Stimulated activated memory B cell treated with anti-CD40 and anti-IgM and Interleukin-4, amounts not matched to agents 10 μg/mL and 1 μg/mL and 100 μg/mL, for 72 hours (primary cell): ENCODE data around the gene NR3C1.

Source experiments
- ATAC-seq: fragments of 150-1000 bp; cut with Tn5 transposase; 2 replicates; pipeline ENCODE4 v1.10.0; 2021
- H3K27ac Mint-ChIP-seq: one replicate; pipeline ENCODE4 v1.8.0; 2022; ENCODE audit warnings: mild to moderate bottlenecking, mixed read lengths
- H3K27me3 Mint-ChIP-seq: one replicate; pipeline ENCODE4 v1.8.0; 2022; ENCODE audit warnings: mixed read lengths
- H3K36me3 Mint-ChIP-seq: one replicate; pipeline ENCODE4 v1.8.0; 2022; ENCODE audit warnings: mixed read lengths
- H3K4me1 Mint-ChIP-seq: one replicate; pipeline ENCODE4 v1.8.0; 2022; ENCODE audit warnings: mixed read lengths
- H3K4me3 Mint-ChIP-seq: one replicate; pipeline ENCODE4 v1.8.0; 2022; ENCODE audit warnings: mild to moderate bottlenecking, moderate library complexity, mixed read lengths
- H3K9me3 Mint-ChIP-seq: one replicate; pipeline ENCODE4 v1.8.0; 2022; ENCODE audit warnings: mixed read lengths

Gene NR3C1

GRCh38 chr5:143403593-143404415 is at the start of gene NR3C1:
Gene NR3C1, minus strand, starts transcription at chr5:143403686. Its CDS starts 2,847 bp downstream, at chr5:143400839.
- peaks cover 10% of the 10 kb centered on the region for H3K36me3 Mint-ChIP-seq
- H3K9me3 Mint-ChIP-seq = no peaks in the 10 kb centered on the region
- H3K4me3 Mint-ChIP-seq = peak within 1 kb of the TSS; percentile 87
- ATAC-seq = peak; percentile 85
- no peaks in the 10 kb centered on the region for H3K27me3 Mint-ChIP-seq
- H3K27ac Mint-ChIP-seq = peak within 1 kb of the TSS; percentile 100
- peaks cover 41% of the 10 kb centered on the region for H3K4me1 Mint-ChIP-seq

DNA sequence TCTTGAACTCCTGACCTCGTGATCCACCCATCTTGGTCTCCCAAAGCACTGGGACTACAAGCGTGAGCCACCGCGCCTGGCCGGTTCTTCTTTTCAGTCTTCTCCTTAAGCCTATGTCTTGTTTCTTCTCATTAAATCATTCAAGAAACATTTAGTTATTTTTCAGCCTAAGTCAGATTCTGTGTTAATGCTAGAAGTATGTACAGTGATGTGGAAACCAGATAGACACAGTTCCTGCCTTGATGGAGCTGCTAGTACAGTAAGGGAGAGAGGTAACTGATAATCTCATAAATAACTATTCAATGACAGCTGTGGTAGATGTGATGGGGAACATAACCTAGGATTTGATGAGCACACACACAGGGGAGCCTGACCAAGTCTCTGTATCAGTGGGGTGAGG is 46.3 kb upstream of the NR3C1 start:
- Mint-ChIP-seq H3K4me3 (no peak overlapping the region), H3K27ac (no peak overlapping the region), H3K4me1 (peaks cover 19% of the 10 kb centered on the region), H3K27me3 (no peaks in the 10 kb centered on the region), H3K36me3 (no peaks in the 10 kb centered on the region), H3K9me3 (peaks cover 3% of the 10 kb centered on the region)
- ATAC-seq = no peak

GRCh38 chr5:143448518-143448917 is 45.0 kb upstream of the NR3C1 start:
- no peak for ATAC-seq
- no peak overlapping the region for H3K4me3 Mint-ChIP-seq
- H3K36me3 Mint-ChIP-seq = no peaks in the 10 kb centered on the region
- no peaks in the 10 kb centered on the region for H3K27me3 Mint-ChIP-seq
- H3K9me3 Mint-ChIP-seq = peaks cover under 1% of the 10 kb centered on the region
- peaks cover 15% of the 10 kb centered on the region for H3K4me1 Mint-ChIP-seq
- H3K27ac Mint-ChIP-seq = no peak overlapping the region

DNA sequence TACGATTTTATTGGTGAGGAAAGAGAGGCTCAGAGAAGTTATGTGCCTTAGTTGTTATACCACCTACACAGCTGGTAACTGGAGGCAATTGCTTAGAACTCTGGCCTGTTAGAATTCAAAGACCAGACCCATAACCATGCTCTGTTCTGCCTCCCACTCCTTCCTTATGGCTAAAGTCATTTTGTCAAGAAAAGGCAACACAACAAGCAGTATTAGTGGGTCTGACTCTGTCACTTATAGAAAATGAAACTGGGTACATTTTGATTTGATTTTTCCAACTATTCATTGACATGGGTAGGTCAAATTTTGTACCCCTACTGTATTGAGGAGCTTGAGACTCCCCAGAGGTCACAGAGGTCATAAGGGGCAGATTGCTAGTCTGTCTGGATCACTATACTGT is 44.5 kb upstream of the NR3C1 start:
- no peaks in the 10 kb centered on the region for H3K27me3 Mint-ChIP-seq
- no peak overlapping the region for H3K27ac Mint-ChIP-seq
- H3K36me3 Mint-ChIP-seq = no peaks in the 10 kb centered on the region
- H3K4me3 Mint-ChIP-seq = no peak overlapping the region
- H3K9me3 Mint-ChIP-seq = no peaks in the 10 kb centered on the region
- peak; percentile 24 for ATAC-seq
- H3K4me1 Mint-ChIP-seq = peaks cover 10% of the 10 kb centered on the region

DNA sequence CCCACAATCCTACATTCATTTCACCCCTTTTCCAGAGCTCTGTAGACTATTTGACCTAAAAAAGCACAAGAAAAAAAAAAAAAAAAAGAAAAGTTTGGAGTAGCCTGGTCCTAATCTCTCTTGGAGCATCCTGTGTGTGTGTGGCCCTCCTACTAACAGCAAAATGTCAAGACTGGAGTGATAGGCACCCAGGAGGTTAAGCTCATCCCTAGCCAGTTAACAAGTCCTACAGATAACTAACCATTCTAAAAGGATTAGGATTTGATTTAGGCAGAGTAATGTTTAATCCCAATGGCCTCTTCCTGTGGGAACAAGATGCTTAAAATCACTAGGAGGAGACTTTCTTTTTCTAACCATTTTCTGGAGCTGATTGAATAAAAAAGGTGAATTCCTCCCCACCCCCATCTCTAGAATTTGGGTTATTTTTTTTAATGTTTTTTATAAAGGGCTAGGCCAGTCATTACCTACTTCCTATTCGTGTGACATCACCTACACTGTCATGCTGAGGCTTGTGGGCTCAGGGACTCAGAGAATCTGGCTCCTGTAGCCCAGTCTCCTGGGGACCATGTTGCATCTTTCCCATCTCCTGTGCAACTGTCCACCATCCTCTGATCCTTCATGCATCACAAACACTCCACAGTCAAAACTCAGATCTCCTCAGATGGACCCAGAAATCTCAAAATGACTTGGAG is 43.2 kb upstream of the NR3C1 start:
- no peak for ATAC-seq
- no peaks in the 10 kb centered on the region for H3K36me3 Mint-ChIP-seq
- H3K27ac Mint-ChIP-seq = no peak overlapping the region
- no peaks in the 10 kb centered on the region for H3K9me3 Mint-ChIP-seq
- peaks cover 9% of the 10 kb centered on the region for H3K4me1 Mint-ChIP-seq
- no peak overlapping the region for H3K4me3 Mint-ChIP-seq
- no peaks in the 10 kb centered on the region for H3K27me3 Mint-ChIP-seq

- H3K27ac Mint-ChIP-seq = no peak overlapping the region
- H3K4me1 Mint-ChIP-seq = peaks cover 9% of the 10 kb centered on the region
- no peaks in the 10 kb centered on the region for H3K27me3 Mint-ChIP-seq
- H3K4me3 Mint-ChIP-seq = no peak overlapping the region
- no peaks in the 10 kb centered on the region for H3K9me3 Mint-ChIP-seq
- ATAC-seq = no peak
- no peaks in the 10 kb centered on the region for H3K36me3 Mint-ChIP-seq
These were observed 42.3 kb upstream of the NR3C1 start for GRCh38 chr5:143445776-143446175.

DNA sequence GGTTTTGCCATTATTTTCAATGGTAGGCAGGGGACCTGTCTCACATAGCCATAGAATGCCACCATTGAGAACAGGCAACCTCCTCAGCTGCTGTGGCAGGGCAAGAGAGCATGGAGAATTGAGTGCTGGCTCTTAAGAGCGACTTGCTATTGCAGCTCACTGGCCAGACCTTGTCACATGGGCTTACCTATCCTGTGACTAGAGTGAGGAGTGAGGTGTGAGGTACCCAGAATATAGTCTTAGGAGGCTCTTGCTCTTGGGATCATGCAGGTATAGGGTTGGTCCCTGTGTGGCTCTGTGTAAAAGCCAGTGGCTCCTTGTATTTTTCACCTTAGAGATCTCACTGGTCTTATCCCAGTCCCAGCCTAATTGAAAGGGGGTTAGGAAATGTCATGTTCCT is 39.8 kb upstream of the NR3C1 start:
- no peak for ATAC-seq
- H3K9me3 Mint-ChIP-seq = no peaks in the 10 kb centered on the region
- no peaks in the 10 kb centered on the region for H3K36me3 Mint-ChIP-seq
- no peaks in the 10 kb centered on the region for H3K27me3 Mint-ChIP-seq
- no peak overlapping the region for H3K27ac Mint-ChIP-seq
- H3K4me1 Mint-ChIP-seq = peaks cover 5% of the 10 kb centered on the region
- H3K4me3 Mint-ChIP-seq = no peak overlapping the region

- Mint-ChIP-seq H3K9me3 (no peaks in the 10 kb centered on the region), H3K27me3 (no peaks in the 10 kb centered on the region), H3K4me1 (peaks cover under 1% of the 10 kb centered on the region), H3K27ac (no peak overlapping the region), H3K36me3 (no peaks in the 10 kb centered on the region), H3K4me3 (no peak overlapping the region)
- ATAC-seq = no peak
These were observed 38.9 kb upstream of the NR3C1 start for GRCh38 chr5:143442385-143442784.

GRCh38 chr5:143440448-143441115 is 37.1 kb upstream of the NR3C1 start:
- ATAC-seq = no peak
- Mint-ChIP-seq H3K9me3 (no peaks in the 10 kb centered on the region), H3K27me3 (no peaks in the 10 kb centered on the region), H3K36me3 (no peaks in the 10 kb centered on the region), H3K4me1 (peaks cover 13% of the 10 kb centered on the region), H3K27ac (no peak overlapping the region), H3K4me3 (no peak overlapping the region)

- no peak for ATAC-seq
- Mint-ChIP-seq H3K36me3 (no peaks in the 10 kb centered on the region), H3K27me3 (no peaks in the 10 kb centered on the region), H3K27ac (peak overlapping the region; percentile 1), H3K9me3 (no peaks in the 10 kb centered on the region), H3K4me3 (no peak overlapping the region), H3K4me1 (peaks cover 37% of the 10 kb centered on the region)
These were observed 34.3 kb upstream of the NR3C1 start for GRCh38 chr5:143437666-143438273.

DNA sequence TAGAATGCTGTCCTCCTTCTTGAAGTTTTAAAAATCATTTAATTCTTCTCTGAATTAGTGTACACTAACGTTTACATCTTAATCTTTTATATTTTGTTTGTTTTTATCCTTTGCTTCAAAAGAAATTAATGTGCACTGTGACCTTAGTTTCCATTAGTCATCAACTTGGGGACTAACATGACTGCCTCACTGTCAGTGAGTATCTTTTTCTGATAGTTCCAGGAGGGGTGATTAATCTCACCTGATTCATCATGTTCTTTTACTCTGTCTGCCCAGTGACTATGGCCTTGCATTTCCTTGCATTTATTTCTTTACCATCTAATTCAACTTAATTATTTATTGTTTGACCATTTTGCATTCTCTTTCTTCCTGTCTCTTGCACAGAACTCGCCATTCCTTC is 33.4 kb upstream of the NR3C1 start:
- Mint-ChIP-seq H3K9me3 (no peaks in the 10 kb centered on the region), H3K36me3 (no peaks in the 10 kb centered on the region), H3K27ac (peak overlapping the region; percentile 1), H3K4me1 (peaks cover 40% of the 10 kb centered on the region), H3K27me3 (no peaks in the 10 kb centered on the region), H3K4me3 (no peak overlapping the region)
- ATAC-seq = no peak

- H3K36me3 Mint-ChIP-seq = no peaks in the 10 kb centered on the region
- peaks cover 51% of the 10 kb centered on the region for H3K4me1 Mint-ChIP-seq
- H3K27ac Mint-ChIP-seq = peak overlapping the region; percentile 87
- ATAC-seq = peak; percentile 96
- H3K9me3 Mint-ChIP-seq = no peaks in the 10 kb centered on the region
- H3K27me3 Mint-ChIP-seq = no peaks in the 10 kb centered on the region
- peak overlapping the region; percentile 82 for H3K4me3 Mint-ChIP-seq
These were observed 31.7 kb upstream of the NR3C1 start for GRCh38 chr5:143435210-143435657.

- peak overlapping the region; percentile 82 for H3K4me3 Mint-ChIP-seq
- no peaks in the 10 kb centered on the region for H3K36me3 Mint-ChIP-seq
- H3K9me3 Mint-ChIP-seq = no peaks in the 10 kb centered on the region
- ATAC-seq = peak; percentile 79
- H3K27ac Mint-ChIP-seq = peak overlapping the region; percentile 87
- no peaks in the 10 kb centered on the region for H3K27me3 Mint-ChIP-seq
- H3K4me1 Mint-ChIP-seq = peaks cover 51% of the 10 kb centered on the region
These were observed 31.0 kb upstream of the NR3C1 start for GRCh38 chr5:143434261-143435209.

DNA sequence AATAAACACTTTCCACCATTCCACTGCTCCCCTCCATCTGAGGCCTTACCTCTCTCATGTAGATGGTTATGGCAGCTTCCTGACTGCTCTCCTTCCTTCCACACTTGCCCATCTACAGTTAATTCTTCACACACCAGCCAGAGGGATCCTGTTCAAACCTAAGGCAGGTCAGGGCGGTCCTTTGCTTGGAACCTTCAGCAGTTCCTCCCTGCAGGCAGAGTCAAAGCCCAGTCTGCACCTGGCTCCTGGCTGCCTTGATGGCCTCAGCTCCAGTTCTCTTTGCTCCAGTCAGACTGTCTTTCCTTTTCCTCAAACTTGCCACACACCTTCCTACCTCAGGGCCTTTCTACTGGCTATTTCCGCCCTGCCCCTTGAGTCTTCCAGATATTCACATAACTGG is 30.2 kb upstream of the NR3C1 start:
- H3K4me1 Mint-ChIP-seq = peaks cover 52% of the 10 kb centered on the region
- H3K27ac Mint-ChIP-seq = peak overlapping the region; percentile 87
- peak overlapping the region; percentile 82 for H3K4me3 Mint-ChIP-seq
- H3K27me3 Mint-ChIP-seq = no peaks in the 10 kb centered on the region
- H3K9me3 Mint-ChIP-seq = no peaks in the 10 kb centered on the region
- no peak for ATAC-seq
- H3K36me3 Mint-ChIP-seq = peaks cover under 1% of the 10 kb centered on the region
